DMS 273 (cell line): ENCODE data around the gene FZD4.
A peak's percentile ranks its signal among the peaks of the same experiment; 100 is the strongest.
"Not testable (repeated sequence)": the region's sequence is repeated elsewhere in the genome, so short reads cannot be mapped to it uniquely, and the experiment has no call there.

ENCODE experiments used
- DNase-seq: peaks from one replicate; lab custom pipeline; 2025; ENCODE audit not compliant: unreplicated experiment; lab: John Stamatoyannopoulos, UW

The FZD4 gene

DNA sequence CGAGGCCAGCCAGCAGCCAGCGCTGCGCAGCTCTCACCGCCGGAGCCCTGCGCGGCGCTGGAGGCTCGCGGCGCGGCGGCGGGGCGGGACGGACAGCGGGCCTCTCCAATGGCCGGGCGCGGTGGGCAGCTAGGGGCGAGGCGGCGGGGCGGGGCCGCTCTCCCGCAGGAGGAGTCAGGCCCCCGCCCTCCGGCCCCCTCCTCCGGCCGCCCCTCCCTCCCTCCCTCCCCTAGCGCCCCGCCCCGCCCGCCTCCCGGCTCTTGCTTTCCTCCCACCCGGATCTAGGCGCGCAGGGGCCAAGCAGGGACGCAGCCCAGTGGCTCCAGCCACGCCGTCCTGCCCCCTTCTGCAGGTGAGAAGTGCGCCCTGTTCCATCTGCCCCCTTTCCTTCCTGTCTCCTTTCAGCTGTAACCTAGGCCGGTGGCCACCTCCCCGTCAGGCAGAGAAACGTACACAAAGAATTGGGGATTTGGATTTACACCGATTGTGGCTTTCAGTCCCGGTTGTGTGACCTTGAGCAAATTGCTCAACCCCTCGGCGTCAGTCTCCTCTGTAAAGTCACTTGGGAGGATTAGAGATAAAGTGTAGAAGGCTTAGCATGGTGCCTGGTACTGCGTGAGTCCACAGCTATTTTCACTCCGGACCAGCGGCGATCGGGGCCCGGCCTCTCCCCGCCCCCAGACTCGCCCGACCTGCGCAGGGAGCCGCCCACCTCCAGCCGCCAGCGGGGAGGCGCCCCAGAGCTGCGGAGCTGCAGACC lies at the start of gene FZD4:
Gene FZD4 (minus strand): TSS at position 35 of the 760 bp plus-strand sequence. CDS start 310 bp downstream, outside the sequence.
- DNase-seq, result peak; percentile 94

DNA sequence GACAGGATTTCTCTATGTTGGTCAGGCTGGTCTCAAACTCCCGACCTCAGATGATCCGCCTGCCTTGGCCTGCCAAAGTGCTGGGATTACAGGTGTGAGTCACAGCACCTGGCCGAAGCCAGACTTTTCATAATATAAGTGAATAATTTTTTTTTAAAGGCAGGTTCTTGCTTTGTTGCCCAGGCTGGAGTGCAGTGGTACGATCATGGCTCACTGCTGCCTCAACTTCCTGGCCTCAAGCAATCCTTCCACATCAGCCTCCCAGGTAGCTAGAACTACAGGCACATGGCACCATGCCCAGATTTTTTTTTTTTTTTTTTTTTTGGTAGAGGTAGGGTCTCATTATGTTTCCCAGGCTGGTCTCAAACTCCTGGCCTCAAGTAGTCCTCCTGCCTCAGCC lies 49.1 kb upstream of the FZD4 start:
- not testable (repeated sequence) for DNase-seq

DNA sequence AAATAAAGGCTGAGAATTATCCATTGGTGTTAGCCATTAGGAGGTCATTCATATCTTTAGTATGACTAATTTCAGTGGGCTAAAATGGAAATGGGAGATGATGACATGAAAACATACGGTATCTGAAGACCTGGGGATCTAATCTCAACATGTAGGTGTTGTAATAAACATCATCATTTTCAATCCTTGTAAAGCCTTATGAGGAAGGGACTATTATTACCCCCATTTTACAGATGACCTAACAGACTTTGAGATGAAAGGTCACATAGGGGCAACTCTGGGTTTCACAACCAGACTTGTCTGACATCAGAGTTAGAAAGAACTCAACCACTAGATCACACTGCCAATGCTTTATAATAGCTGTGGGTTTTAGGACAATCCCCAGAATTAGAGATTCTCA lies 47.7 kb upstream of the FZD4 start:
- no peak for DNase-seq

DNA sequence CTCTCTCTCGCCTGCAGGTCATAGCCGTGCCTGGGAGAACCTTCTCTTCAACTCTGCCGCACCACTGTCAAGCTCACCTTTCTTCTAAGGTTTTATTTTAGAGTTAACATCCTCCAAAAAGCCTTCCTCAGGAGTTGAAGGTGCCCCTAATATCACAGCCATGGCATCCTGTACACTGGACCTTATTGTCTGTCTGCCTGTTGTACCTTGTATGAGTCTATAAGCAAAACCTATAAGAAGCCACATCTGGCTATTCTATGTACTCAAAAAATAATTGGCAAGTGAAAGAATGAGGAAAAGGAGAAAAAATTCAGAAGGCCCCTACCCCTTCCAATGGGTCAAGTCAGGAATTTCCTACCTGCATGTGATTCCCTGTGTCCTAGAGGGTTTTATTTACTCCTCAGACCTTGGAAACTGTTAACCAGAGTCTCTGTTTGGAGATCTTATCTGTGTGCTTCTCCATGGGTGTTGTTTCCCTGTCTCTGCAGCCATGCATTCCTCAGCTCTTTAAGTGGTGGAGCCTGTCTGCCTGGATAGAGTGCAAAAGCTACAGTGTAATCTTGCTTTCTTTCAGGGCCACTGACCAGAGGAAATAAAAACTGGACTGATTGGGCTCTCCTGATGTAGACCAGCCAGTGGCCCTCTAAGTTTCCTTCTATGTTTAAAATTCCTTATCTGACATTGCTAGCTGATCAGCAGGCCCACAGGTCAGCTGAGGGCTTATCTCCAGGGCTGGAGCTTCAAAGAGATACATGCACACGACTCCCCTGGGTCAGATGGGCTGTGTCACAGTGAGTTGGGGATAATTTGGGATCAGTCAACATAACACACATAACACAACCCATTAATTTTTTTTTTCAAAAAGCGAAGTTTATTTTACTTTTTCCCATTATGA lies 44.9 kb upstream of the FZD4 start:
- no peak for DNase-seq

DNA sequence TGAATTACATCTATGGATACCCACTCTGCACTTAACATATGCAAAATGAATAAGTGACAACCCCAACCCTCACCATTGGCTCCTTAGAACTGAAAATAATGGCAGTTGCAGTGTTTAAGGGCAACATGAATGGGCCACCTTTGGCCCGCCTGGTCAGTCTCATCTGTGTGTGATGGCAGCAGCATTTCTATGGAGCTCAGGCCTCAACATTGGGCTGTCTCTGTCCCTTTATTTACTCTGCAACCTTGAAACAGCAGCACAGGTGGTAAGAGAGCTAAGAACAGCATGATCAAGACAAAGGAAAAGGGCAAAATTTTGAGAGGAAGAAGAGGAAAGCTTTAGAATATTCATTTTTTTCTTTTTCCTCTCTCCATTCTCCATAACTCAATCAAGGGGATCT lies 44.2 kb upstream of the FZD4 start:
- DNase-seq, result no peak

DNA sequence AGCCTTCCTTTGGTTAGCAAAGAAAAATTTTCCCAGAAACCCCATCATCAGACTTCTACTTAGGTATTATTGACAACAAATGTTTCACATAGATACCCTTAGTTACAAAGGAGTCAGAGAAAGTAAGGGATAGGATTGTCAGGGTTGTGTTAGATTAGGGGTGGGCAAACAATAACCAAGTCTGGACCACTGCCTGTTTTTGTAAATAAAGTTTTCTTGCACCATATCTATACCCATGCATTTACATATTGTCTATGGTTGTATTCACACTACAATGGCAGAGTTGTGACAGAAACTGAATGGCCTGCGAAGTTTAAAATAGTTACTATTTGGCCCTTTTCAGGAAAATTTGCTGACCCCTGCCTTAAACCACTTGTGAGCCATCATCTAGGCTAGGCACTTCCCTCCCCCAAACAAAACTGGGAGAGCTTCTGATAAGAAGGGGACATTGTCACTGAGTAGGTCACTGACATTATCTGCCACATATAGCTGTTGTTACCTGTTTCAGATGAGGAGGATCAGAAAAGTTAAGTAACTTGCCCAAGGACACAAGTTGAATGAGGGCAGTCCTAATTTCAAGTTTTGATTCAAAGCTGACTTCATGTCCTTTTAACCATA lies 41.9 kb upstream of the FZD4 start:
- DNase-seq, result no peak

DNA sequence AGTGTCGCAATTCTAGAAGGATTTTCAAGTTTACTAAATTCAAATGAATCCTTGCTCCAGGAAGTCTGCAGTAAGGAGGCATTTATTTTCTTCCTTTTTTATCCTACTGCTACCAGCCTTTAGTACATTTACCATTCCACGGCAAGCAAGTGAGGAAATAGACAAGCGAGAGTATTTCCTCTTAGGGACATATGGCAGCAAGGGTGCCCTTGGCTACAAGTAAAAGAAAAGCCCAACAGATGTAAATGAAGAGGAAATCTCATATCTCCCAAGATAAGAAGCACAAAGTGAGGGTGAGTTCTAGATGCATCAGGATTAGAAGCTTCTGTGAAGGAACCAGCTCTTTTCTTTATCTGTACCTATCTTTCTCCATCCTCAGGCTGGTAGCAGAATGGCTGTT lies 37.8 kb upstream of the FZD4 start:
- no peak for DNase-seq

DNA sequence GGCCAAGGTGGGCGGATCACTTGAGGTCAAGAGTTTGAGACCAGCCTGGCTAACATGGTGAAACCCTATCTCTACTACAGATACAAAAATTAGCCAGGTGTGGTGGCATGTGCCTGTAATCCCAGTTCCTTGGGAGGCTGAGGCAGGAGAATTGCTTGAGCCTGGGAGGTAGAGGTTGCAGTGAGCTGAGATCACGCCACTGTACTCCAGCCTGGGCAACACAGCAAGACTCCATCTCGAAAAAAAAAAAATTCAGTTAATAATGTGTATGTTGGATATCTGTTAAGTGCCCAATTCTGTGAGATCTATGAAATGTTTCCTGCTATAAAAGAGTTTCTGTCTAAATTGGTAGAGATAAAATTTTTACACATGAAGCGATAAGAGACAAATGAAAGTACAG lies 37.1 kb upstream of the FZD4 start:
- DNase-seq, result not testable (repeated sequence)

DNA sequence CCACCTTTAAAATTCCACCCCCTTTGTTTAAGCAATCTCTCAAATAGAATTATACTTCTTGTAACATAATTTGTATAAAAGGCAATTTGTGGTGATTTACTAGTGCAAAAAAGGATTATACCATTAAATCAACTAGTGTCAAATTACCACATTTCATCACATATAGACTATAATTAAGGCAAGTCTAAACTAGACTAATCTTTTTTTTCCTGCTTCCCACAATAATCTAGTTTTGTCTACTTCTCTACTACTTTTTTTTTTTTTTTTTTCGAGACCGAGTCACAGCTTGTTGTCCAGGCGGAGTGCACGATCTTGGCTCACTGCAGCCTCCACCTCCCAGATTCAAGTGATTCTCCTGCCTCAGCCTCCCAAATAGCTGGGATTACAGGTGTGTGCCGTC lies 36.1 kb upstream of the FZD4 start:
- no peak for DNase-seq

DNA sequence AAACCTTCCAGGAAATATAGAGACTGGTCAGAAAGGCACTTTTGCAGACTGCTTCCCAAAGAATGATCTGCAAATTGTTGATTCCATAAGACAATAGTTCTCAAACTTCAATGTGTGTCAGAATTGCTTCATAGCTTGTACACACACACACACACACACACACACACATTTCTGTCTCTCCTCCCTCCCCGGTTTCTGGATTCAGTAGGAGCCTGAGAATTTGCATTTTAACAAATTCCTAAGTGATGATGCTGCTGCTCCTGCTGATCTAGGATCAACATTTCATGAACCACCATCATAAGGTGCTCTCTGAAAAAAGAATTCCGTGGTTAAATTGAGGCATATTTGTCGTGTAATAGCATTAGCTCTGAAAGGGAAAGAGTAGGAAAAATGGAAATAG lies 35.3 kb upstream of the FZD4 start:
- peak; percentile 14 for DNase-seq

DNA sequence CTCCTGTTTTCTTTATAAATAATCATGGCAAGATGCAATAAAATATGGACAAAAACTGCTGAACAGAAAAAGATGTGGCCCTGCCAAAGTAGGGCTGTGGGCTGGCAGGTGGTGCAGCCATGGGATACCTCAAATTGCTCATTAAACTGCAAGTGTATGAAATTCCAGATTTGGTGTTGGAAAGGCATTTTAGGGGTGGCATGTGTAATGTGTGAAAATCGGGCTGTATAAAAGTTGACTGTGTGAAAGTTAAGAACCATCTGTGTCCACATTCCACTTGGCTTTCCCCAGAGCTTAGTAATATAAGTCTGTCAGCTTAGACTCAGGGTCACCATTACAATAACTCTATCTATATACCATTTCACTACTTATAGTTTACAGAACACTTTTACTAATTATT lies 34.8 kb upstream of the FZD4 start:
- peak; percentile 17 for DNase-seq

DNA sequence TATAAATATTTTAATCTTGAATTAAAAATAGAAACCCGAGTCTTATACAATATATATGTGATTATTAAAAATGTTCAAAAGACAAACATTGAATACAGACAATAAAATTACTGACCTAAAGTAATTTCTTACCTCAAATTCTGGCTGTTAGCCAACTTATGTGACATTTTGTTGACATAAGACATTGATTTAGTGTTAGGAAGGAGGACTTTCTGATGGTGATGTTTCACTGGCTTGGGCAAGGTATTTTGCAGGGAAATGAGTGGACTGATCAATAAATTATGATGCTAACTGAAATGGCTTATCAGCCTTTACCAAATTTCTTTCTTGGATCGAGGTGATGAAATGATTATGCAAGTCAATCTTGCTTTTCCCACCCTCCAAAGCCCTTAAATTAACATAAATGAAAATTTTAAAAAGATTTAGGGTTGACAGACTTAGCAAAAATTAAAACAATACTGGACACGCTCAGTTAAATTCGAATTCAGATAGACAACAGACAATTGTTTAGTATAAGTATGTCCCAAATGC lies 33.2 kb upstream of the FZD4 start:
- DNase-seq, result peak; percentile 7

DNA sequence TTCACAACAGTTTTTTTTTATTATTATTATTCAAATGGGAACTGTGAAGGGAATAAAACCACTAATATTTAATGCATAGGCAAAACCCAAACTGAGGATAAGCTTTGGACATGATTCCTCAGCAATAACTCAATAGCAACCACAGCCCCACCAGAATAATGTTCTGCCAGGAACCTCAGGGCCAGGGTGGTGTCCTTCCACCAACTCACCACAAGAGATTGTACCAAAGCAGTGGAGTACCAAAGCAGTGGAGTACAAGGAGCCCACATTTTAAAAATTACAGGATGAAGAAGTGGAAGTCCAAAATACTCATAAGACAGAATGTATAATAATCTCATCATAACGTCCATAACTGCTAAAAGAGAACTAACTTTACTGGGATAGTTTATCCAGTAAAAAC lies 32.5 kb upstream of the FZD4 start:
- DNase-seq, result peak; percentile 3

DNA sequence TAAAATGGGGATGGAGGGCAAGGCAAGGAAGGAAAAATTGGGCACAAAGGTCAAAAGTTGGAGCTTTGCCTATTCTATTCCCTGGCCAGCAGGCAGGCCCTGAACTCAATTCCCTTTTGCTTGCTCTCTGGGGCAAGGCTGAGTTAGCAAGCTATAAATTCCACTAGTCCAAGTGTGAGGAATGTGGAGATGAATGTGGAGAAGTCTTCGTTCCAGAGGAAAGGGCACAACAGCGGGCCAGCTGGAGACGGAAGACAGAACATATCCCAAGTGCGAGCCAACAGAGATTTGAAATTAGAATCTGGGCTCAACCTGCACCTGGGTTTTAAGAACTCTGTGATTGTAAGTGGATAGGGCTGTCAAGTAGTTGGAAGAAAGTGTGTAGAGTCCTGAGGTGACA lies 29.5 kb upstream of the FZD4 start:
- DNase-seq, result no peak

DNA sequence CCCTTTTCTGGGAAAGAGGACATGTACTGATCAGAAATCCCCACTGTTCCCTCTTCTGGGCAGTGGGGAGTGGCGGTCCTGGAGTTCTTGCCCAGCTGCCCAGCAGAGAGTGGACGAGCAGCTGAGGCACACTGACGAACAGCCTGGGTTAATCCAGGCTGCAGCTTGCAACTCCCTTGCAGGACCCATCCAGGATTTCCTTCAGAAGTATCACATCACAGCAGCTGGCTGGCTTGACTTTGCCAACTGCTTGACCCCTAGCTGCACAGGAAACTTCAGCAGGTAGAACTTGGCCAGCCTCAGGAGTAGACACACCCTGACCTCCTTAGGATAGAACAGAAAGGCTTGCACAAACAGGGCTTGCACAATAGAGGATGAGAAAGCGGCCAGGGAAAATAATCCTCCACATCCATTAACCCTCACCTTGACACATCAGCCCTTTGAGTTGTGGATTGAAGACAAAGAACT lies 27.9 kb upstream of the FZD4 start:
- DNase-seq, result no peak

DNA sequence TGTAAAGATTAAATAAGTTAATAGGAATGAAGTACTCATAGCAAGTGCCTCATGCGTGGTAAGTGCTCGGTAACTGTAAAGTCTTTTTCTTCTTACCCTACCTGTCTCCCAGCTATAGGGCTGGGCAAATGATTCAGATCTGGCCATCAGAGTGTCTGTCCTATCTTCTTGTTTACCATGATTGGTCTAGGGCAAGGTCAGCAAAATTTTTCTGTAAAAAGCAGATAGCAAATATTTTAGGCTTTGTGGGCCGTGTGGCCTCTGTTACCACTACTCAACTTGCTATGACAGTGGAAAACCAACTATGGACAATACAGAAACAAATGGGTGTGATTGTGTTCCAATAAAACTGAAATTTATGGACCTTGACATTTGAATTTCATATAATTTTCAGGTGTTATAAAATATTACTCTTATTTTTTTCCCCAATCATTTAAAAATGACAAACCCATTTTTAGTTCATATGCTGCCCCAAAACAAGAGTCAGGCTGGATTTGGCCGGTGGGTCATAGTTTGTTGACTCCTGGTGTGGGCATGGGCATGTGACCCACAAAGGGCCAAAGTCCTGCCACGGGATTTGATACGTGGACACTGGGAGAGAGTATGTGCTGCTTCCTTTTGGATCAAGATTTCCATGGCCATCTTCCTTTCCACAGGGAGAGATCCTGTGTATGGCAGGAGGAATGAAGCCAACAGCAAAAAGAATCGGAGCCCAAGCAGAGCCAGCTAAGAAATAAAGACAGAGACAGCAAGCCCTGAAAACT lies 26.8 kb upstream of the FZD4 start:
- no peak for DNase-seq

DNA sequence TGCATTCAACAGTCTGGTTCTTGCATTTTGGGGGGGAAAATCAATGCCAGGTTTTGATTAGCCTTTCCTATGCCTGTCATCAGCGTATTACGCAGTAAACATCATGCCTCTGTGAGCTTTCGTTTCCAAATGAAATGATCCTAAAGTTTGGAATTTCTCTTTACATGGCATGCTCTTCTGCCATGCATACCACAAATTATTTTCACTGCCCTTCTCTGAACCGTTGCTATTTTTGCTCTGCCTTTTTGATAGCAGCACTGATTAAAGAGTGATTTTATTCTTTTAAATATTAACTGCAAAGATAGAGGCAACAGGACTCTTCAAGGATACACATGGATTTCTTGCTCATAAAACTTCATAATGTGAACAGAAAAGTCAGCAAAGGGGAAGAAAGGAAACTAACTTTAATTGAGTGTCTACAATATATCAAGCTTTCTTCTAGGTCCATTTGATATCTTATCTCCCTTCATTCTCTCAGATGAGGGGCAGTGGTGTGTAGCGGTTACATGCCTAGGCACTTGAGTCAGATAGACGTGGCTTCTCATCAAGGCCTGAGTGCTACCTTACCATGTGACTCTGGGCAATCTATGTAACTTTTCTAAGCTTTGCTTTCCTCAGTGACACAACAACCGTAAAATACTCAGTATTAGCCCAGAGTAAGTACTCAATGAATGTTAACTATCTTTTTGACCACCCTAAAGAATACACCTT lies 25.0 kb upstream of the FZD4 start:
- DNase-seq, result no peak

DNA sequence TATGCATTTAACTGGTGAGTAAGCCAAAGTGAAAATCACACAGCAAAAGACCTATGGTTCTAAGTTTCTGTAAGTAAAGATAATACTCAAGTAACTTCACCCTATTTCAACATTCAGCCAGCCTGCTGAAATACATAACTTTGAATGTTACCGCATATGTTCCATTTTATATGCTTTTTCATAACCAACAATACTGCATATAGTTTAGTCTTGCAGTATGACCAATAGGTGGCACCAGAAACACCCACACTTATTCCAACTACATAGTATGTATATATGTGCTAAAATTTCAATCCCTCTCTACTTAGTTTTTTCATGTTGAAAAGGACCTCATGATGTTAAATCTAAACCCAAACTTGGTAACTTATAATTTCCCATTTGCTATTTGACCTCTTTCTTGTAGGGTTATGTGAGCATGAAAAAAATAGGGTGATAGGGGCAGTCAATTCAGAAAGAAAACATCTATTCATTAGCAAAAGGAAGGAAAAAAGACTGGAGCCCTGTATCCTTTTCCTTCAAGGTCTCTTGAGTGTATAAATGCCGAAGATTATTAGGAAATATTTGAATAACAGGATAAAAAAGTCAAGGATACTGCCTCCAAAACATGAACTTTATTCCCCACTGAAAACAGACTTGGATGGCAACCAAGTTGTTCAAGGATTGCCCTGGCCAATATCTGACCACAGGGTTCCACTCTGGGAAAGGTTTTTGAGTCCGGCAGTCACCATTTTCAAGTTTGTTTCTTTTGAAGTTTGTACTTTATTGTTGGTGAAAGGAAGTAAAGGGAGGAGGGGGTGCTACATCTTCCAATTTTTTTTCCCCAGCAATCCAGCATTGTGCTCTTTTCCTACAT lies 23.8 kb upstream of the FZD4 start:
- peak; percentile 45 for DNase-seq

DNA sequence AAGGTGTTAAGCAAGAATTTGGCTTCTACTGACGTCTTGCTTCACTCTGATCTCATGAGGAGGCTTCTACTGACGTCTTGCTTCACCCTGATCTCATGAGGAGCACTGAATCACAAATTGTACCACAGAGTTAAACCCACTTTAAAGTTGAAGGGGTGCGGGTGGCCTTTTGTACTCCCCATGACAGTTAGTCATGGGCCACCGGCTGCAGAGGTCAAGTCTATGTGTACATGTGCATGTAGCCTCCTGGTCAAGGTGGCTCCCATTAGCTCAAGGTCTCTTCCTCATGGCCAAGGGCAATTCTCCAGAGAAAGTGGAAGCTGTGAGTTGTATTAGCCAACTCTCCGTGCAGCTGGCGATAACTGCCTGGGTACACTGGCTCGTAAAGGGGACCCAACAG lies 23.1 kb upstream of the FZD4 start:
- DNase-seq, result no peak
